Measurements from ENCODE around the gene RPTOR. TPM values are rescaled to one million over a fixed set of nuclear protein-coding genes. Genes with fewer than 3 reads are reported as not detected.
A peak's percentile ranks its signal among the peaks of the same experiment; 100 is the strongest.

Gene RPTOR
- polyA plus RNA-seq, 1 of the 3 experiments (the other 2 are of a cell fraction) = 14.9 TPM

DNA sequence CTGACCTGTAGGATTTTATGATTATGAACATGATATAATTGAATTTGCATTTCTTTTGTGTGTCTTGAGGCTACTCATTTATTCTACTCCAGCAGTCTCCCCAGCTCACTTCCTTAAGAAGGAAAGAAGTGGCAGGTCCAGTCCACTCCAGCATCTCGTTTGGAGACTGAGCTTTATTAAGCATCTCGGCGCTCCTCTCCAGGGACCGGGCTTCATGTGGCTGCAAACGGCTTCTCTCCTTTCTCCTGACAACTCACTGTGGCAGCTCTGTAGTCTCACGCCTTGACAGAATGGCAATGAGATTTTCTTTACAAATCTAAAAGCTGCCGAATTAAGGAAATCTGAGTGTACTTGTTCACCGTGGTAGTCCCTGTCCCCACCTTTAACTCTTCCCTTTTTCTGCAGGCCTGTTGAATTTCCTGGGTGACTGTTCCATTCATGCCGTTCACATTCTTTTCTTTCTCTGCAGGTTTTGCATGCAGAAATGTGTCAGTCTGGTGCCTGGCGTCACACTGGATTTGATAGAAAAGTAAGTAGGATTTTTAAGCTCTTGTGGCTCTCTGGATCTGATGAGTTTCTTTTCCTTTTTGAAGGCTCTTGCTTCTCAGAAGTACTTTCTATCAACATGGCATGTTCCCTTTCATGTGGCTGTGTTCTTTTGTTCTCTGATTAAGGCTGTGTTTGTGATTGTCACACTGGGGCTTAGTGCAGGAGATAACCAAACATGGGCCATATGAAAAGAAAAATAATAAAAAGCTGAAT, 246.5 kb downstream of the RPTOR start:
- peaks cover 27% of the 10 kb centered on the region for H3F3A ChIP-seq (replicated peaks; ENCODE audit: insufficient read depth)
- peaks cover 58 to 67% of the 10 kb centered on the region in 2 experiments for H3K4me1 ChIP-seq (ENCODE audit: control insufficient read depth in 1 of 2, insufficient read depth in 2 of 2, low read depth in 1 of 2, low read length in 1 of 2)
- CTCF ChIA-PET = interaction anchor here (1.1 to 1.8 kb wide), 2 partner anchors 10 to 17 kb away, joined by 3 to 5 read pairs; no protein-coding TSS in a partner anchor
- H3K9me3 ChIP-seq = 0 out of 2 replicates have a peak, but pooled peaks cover 4% of the 10 kb centered on the region
- WGBS (ENCODE audit: low lambda C conversion rate) = 86% methylated on average over 10 of the region's 10 CpGs
- TF ChIP-seq, protein P1, sequence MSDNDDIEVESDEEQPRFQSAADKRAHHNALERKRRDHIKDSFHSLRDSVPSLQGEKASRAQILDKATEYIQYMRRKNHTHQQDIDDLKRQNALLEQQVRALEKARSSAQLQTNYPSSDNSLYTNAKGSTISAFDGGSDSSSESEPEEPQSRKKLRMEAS (IDR thresholded peaks at IDR 0.05; ENCODE audit: low read depth) = no peak
- TF ChIP-seq JUND (IDR thresholded peaks at IDR 0.05) = no peak
- TF ChIP-seq SMC3 (IDR thresholded peaks at IDR 0.05; ENCODE audit: low read depth, low read length) = no peak
- no peak for TF ChIP-seq EP300 (IDR thresholded peaks at IDR 0.05; ENCODE audit: borderline replicate concordance in 1 of 2, low read depth in 1 of 2, low read length in 1 of 2)
- TF ChIP-seq RFX5 (IDR thresholded peaks at IDR 0.05; ENCODE audit: low read length) = no peak
- TF ChIP-seq, protein P2, sequence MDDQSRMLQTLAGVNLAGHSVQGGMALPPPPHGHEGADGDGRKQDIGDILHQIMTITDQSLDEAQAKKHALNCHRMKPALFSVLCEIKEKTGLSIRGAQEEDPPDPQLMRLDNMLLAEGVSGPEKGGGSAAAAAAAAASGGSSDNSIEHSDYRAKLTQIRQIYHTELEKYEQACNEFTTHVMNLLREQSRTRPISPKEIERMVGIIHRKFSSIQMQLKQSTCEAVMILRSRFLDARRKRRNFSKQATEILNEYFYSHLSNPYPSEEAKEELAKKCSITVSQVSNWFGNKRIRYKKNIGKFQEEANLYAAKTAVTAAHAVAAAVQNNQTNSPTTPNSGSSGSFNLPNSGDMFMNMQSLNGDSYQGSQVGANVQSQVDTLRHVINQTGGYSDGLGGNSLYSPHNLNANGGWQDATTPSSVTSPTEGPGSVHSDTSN (IDR thresholded peaks at IDR 0.05) = no peak
- TF ChIP-seq EZH2phosphoT487 (IDR thresholded peaks at IDR 0.05; ENCODE audit: borderline replicate concordance, low read depth) = no peak
- TF ChIP-seq CHD2 (IDR thresholded peaks at IDR 0.05; ENCODE audit: low read length, partially characterized antibody) = no peak
- TF ChIP-seq NFIC (IDR thresholded peaks at IDR 0.05; ENCODE audit: borderline replicate concordance) = no peak
- TF ChIP-seq TAF1 (IDR thresholded peaks at IDR 0.05; ENCODE audit: borderline replicate concordance, low read depth, low read length) = no peak
- no peak for TF ChIP-seq MEF2A (IDR thresholded peaks at IDR 0.05; ENCODE audit: borderline replicate concordance, low read depth)
- TF ChIP-seq FOSL2 (IDR thresholded peaks at IDR 0.05; ENCODE audit: borderline replicate concordance, low read depth) = no peak
- TF ChIP-seq, protein P3, sequence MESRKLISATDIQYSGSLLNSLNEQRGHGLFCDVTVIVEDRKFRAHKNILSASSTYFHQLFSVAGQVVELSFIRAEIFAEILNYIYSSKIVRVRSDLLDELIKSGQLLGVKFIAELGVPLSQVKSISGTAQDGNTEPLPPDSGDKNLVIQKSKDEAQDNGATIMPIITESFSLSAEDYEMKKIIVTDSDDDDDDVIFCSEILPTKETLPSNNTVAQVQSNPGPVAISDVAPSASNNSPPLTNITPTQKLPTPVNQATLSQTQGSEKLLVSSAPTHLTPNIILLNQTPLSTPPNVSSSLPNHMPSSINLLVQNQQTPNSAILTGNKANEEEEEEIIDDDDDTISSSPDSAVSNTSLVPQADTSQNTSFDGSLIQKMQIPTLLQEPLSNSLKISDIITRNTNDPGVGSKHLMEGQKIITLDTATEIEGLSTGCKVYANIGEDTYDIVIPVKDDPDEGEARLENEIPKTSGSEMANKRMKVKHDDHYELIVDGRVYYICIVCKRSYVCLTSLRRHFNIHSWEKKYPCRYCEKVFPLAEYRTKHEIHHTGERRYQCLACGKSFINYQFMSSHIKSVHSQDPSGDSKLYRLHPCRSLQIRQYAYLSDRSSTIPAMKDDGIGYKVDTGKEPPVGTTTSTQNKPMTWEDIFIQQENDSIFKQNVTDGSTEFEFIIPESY (IDR thresholded peaks at IDR 0.05; ENCODE audit: borderline replicate concordance, low read depth) = no peak
- TF ChIP-seq, protein P4, sequence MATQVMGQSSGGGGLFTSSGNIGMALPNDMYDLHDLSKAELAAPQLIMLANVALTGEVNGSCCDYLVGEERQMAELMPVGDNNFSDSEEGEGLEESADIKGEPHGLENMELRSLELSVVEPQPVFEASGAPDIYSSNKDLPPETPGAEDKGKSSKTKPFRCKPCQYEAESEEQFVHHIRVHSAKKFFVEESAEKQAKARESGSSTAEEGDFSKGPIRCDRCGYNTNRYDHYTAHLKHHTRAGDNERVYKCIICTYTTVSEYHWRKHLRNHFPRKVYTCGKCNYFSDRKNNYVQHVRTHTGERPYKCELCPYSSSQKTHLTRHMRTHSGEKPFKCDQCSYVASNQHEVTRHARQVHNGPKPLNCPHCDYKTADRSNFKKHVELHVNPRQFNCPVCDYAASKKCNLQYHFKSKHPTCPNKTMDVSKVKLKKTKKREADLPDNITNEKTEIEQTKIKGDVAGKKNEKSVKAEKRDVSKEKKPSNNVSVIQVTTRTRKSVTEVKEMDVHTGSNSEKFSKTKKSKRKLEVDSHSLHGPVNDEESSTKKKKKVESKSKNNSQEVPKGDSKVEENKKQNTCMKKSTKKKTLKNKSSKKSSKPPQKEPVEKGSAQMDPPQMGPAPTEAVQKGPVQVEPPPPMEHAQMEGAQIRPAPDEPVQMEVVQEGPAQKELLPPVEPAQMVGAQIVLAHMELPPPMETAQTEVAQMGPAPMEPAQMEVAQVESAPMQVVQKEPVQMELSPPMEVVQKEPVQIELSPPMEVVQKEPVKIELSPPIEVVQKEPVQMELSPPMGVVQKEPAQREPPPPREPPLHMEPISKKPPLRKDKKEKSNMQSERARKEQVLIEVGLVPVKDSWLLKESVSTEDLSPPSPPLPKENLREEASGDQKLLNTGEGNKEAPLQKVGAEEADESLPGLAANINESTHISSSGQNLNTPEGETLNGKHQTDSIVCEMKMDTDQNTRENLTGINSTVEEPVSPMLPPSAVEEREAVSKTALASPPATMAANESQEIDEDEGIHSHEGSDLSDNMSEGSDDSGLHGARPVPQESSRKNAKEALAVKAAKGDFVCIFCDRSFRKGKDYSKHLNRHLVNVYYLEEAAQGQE (IDR thresholded peaks at IDR 0.05; ENCODE audit: low read depth, low read length) = no peak
- no peak overlapping the region; the same call in 1 of the 2 replicates for H3K9ac ChIP-seq
- H3K27ac ChIP-seq (ENCODE audit: low read depth in 2 of 2, low read length in 1 of 2) = peak overlapping the region; percentile 78 to 89
- H4K20me1 ChIP-seq (ENCODE audit: insufficient read depth) = no peaks in the 10 kb centered on the region
- POLR2A ChIA-PET = interaction anchor here (1.9 kb wide), 1 partner anchor 11 kb away, joined by 5 read pairs; no protein-coding TSS in a partner anchor
- H3K9me2 ChIP-seq = no peaks in the 10 kb centered on the region
- H2AFZ ChIP-seq (ENCODE audit: low read depth) = no peak overlapping the region
- no peaks in the 10 kb centered on the region for H3K27me3 ChIP-seq (ENCODE audit: insufficient read depth)
- DNase-seq = no peak
- no peak overlapping the region for H3K4me3 ChIP-seq (ENCODE audit: low read depth in 2 of 2, low read length in 1 of 2)
- peaks cover 12% of the 10 kb centered on the region; the same call in 1 of the 2 replicates for H3K79me2 ChIP-seq (ENCODE audit: insufficient read depth)
- peak overlapping the region; percentile 56 for H3K4me2 ChIP-seq
- H3K36me3 ChIP-seq (replicated peaks in 1 of 2; ENCODE audit: control insufficient read depth in 1 of 2, insufficient read depth in 2 of 2, low read length in 1 of 2) = peaks cover 0 to 3% of the 10 kb centered on the region in 2 experiments
